Stimulated activated CD8-positive, alpha-beta memory T cell treated with anti-CD3 and anti-CD28 coated beads, Interleukin-7, amount 100 ng/mL, for 48 hours (primary cell): ENCODE results near the gene AVPR2.
A peak's percentile ranks its signal among the peaks of the same experiment; 100 is the strongest.

Source experiments
- DNase-seq, 2 donors: peaks; one replicate each; pipeline ENCODE4 v3.0.0-alpha.2; 2020; ENCODE audit warnings: low read depth in 1 of 2; ENCODE audit errors: extremely low read depth in 1 of 2

The AVPR2 gene

GRCh38 chrX:153930011-153930910 is 25.8 kb downstream of the AVPR2 start:
- DNase-seq = no peak

GRCh38 chrX:153931151-153931550 is 26.7 kb downstream of the AVPR2 start:
- DNase-seq = no peak

- no peak for DNase-seq
Measured at GRCh38 chrX:153931748-153932147, 27.3 kb downstream of the AVPR2 start.

GRCh38 chrX:153932220-153932915 is 27.9 kb downstream of the AVPR2 start:
- DNase-seq = no peak

- no peak for DNase-seq
Measured at GRCh38 chrX:153933748-153934147, 29.3 kb downstream of the AVPR2 start.

GRCh38 chrX:153934148-153934761 is 29.8 kb downstream of the AVPR2 start:
- no peak for DNase-seq

GRCh38 chrX:153934762-153935325 is 30.4 kb downstream of the AVPR2 start, which contains the start of gene NAA10:
NAA10 (minus strand) TSS chrX:153935037; CDS start chrX:153934904, 133 bp downstream.
- peak in 1 of 2 donors; percentile 63 for DNase-seq

- no peak for DNase-seq
Measured at GRCh38 chrX:153935326-153935851, 30.9 kb downstream of the AVPR2 start.

GRCh38 chrX:153937056-153937455 is 32.6 kb downstream of the AVPR2 start:
- DNase-seq = no peak

- DNase-seq = no peak
Measured at GRCh38 chrX:153938226-153938786, 33.8 kb downstream of the AVPR2 start.

- DNase-seq = no peak
Measured at GRCh38 chrX:153939573-153939972, 35.1 kb downstream of the AVPR2 start.

- no peak for DNase-seq
Measured at GRCh38 chrX:153941336-153942252, 37.1 kb downstream of the AVPR2 start.

GRCh38 chrX:153944140-153944799 is 39.8 kb downstream of the AVPR2 start, which contains the start of gene RENBP:
RENBP (minus strand) TSS chrX:153944643; CDS start chrX:153944610, 33 bp downstream.
- no peak for DNase-seq

GRCh38 chrX:153944800-153945150 is 40.3 kb downstream of the AVPR2 start:
- DNase-seq = no peak

- no peak for DNase-seq
Measured at GRCh38 chrX:153945956-153946943, 41.8 kb downstream of the AVPR2 start.

- peak in 1 of 2 donors; percentile 55 for DNase-seq
Measured at GRCh38 chrX:153947009-153947769, 42.7 kb downstream of the AVPR2 start.

GRCh38 chrX:153948002-153948466 is 43.6 kb downstream of the AVPR2 start:
- DNase-seq = no peak
